LNCaP clone FGC (cell line): ENCODE measurements around the gene NOC2L.

Source experiments
- DNase-seq: peaks from one replicate; pipeline ENCODE4 v3.0.0-alpha.2; 2011; ENCODE audit warnings: low read depth
- H3K4me3 ChIP-seq: 2 replicates; pipeline ENCODE4 v1.5.1; 2011; ENCODE audit warnings: mild to moderate bottlenecking, low read depth, low read length, control low read depth
- CTCF ChIP-seq: IDR thresholded peaks from 2 replicates; pipeline ENCODE4 v1.5.1; 2012; ENCODE audit warnings: mild to moderate bottlenecking; ENCODE audit not compliant: control insufficient read depth, insufficient read depth; ENCODE audit errors: extremely low read depth

The NOC2L gene

GRCh38 chr1:966704-967300, 7.7 kb upstream of the NOC2L start:
- DNase-seq, result no peak
- peak overlapping the region; percentile 82 for H3K4me3 ChIP-seq
- TF ChIP-seq CTCF, result no peak

GRCh38 chr1:966135-966703, 7.2 kb upstream of the NOC2L start, which contains the start of gene PLEKHN1:
Gene PLEKHN1 (plus strand): TSS chr1:966482. CDS start chr1:966532, 50 bp downstream.
- TF ChIP-seq CTCF, result no peak
- DNase-seq, result no peak
- H3K4me3 ChIP-seq, result peak within 1 kb of the TSS; percentile 82

- H3K4me3 ChIP-seq, result peak overlapping the region; percentile 82
- DNase-seq, result no peak
- no peak for TF ChIP-seq CTCF
Observed at GRCh38 chr1:965526-966134, 6.6 kb upstream of the NOC2L start.

GRCh38 chr1:964691-965525, 5.9 kb upstream of the NOC2L start:
- TF ChIP-seq CTCF, result no peak
- no peak for DNase-seq
- H3K4me3 ChIP-seq, result no peak overlapping the region

GRCh38 chr1:963746-964525, 4.9 kb upstream of the NOC2L start:
- DNase-seq, result no peak
- H3K4me3 ChIP-seq, result no peak overlapping the region
- TF ChIP-seq CTCF, result no peak

GRCh38 chr1:963301-963651, 4.2 kb upstream of the NOC2L start:
- TF ChIP-seq CTCF, result no peak
- H3K4me3 ChIP-seq, result no peak overlapping the region
- no peak for DNase-seq
